ENCODE data around the gene ABCF1.

The ABCF1 gene

DNA sequence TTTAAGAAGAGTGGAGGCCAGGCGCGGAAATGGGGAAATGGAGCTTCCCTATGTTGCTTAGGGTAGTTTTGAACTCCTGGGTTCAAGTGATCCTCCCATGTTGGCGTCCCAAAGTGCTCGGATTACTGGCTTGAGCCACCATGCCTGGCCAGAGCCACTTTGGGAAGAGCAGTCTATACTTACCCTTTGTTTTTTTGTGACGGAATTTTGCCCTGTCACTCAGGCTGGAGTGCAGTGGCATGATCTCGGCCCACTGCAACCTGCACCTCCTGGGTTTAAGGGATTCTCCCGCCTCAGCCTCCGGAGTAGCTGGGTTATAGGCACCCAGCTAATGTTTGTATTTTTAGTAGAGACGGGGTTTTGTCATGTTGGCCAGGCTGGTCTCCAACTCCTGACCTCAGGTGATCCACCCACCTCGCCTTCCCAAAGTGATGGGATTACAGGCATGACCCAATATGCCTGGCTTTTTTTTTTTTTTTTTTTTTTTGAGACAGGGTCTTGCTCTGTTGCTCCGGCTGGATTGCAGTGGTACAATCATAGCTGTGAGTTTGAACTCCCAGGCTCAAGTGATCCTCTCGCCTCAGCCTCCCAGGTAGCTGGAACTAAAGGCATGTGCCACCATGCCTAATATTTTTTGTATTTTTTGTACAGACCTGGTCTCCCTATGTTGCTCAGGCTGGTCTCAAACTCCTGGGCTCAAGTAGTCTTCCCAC lies 27.8 kb downstream of the ABCF1 start:
- ATAC-seq (ENCODE audit: insufficient read depth, low read depth) (no peak), DNase-seq (no peak)
- TF ChIP-seq, protein P1, sequence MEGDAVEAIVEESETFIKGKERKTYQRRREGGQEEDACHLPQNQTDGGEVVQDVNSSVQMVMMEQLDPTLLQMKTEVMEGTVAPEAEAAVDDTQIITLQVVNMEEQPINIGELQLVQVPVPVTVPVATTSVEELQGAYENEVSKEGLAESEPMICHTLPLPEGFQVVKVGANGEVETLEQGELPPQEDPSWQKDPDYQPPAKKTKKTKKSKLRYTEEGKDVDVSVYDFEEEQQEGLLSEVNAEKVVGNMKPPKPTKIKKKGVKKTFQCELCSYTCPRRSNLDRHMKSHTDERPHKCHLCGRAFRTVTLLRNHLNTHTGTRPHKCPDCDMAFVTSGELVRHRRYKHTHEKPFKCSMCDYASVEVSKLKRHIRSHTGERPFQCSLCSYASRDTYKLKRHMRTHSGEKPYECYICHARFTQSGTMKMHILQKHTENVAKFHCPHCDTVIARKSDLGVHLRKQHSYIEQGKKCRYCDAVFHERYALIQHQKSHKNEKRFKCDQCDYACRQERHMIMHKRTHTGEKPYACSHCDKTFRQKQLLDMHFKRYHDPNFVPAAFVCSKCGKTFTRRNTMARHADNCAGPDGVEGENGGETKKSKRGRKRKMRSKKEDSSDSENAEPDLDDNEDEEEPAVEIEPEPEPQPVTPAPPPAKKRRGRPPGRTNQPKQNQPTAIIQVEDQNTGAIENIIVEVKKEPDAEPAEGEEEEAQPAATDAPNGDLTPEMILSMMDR (IDR thresholded peaks at IDR 0.05; ENCODE audit: borderline replicate concordance, extremely low read depth, low read length, poor library complexity, severe bottlenecking), result no peak
- no peak for TF ChIP-seq EZH2 (IDR thresholded peaks at IDR 0.05; ENCODE audit: borderline replicate concordance, low read depth, low read length, severe bottlenecking)
- Histone ChIP-seq H3K79me2 (ENCODE audit: insufficient read depth, low read length) (no peaks in the 10 kb centered on the region), H3K4me2 (ENCODE audit: insufficient read depth, low read length) (no peak overlapping the region), H3K27me3 (ENCODE audit: insufficient read depth, low read length, poor library complexity) (no peaks in the 10 kb centered on the region), H3K36me3 (ENCODE audit: insufficient read depth, low read length) (peaks cover 55% of the 10 kb centered on the region), H2AFZ (ENCODE audit: low read depth, low read length) (no peak overlapping the region), H3K27ac (ENCODE audit: low read length) (no peak overlapping the region), H4K20me1 (ENCODE audit: insufficient read depth, low read length) (peaks cover 38% of the 10 kb centered on the region), H3K9me3 (ENCODE audit: insufficient read depth, low read length, severe bottlenecking) (no peaks in the 10 kb centered on the region), H3K4me3 (ENCODE audit: low read depth in 1 of 2, low read length in 2 of 2) (no peak overlapping the region), H3K4me1 (ENCODE audit: insufficient read depth, low read length) (no peaks in the 10 kb centered on the region), H3K9ac (ENCODE audit: low read depth, low read length) (no peak overlapping the region)

DNA sequence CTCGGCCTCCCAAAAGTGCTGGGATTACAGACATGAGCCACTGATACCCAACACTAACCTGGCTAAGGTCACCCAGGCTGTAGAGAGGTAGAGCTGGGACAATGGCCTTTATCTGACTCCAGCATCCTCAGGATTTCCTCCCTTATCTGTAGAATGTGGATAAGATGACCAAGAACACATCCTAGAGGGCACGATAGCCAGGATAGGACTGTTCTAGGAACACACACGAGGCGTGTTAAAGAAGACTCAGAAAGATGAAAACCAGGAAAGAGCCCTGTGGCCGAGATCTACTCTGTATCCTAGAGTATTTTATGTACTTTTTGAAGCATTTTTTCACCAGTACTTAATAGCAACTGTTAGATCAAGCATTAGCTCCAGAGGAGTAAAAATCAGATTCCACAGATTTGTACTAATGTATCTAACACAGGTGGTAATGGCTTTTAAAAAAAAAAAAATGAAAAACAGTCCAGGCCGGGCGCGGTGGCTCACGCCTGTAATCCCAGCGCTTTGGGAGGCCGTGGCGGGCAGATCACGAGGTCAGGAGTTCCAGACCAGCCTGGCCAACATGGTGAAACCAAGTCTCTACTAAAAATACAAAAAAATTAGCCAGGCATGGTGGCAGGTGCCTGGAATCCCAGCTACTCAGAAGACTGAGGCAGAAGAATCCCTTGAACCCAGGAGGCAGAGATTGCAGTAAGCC lies 28.5 kb downstream of the ABCF1 start:
- Histone ChIP-seq H3K27ac (ENCODE audit: low read length) (no peak overlapping the region), H3K4me2 (ENCODE audit: insufficient read depth, low read length) (no peak overlapping the region), H3K9ac (ENCODE audit: low read depth, low read length) (no peak overlapping the region), H3K4me3 (ENCODE audit: low read depth in 1 of 2, low read length in 2 of 2) (no peak overlapping the region), H4K20me1 (ENCODE audit: insufficient read depth, low read length) (peaks cover 37% of the 10 kb centered on the region), H2AFZ (ENCODE audit: low read depth, low read length) (no peak overlapping the region), H3K27me3 (ENCODE audit: insufficient read depth, low read length, poor library complexity) (no peaks in the 10 kb centered on the region), H3K9me3 (ENCODE audit: insufficient read depth, low read length, severe bottlenecking) (no peaks in the 10 kb centered on the region), H3K36me3 (ENCODE audit: insufficient read depth, low read length) (peaks cover 55% of the 10 kb centered on the region), H3K79me2 (ENCODE audit: insufficient read depth, low read length) (no peaks in the 10 kb centered on the region), H3K4me1 (ENCODE audit: insufficient read depth, low read length) (no peaks in the 10 kb centered on the region)
- DNase-seq (no peak), ATAC-seq (ENCODE audit: insufficient read depth, low read depth) (no peak)
- TF ChIP-seq, protein P1 (IDR thresholded peaks at IDR 0.05; ENCODE audit: borderline replicate concordance, extremely low read depth, low read length, poor library complexity, severe bottlenecking), result no peak
- TF ChIP-seq EZH2 (IDR thresholded peaks at IDR 0.05; ENCODE audit: borderline replicate concordance, low read depth, low read length, severe bottlenecking), result no peak

DNA sequence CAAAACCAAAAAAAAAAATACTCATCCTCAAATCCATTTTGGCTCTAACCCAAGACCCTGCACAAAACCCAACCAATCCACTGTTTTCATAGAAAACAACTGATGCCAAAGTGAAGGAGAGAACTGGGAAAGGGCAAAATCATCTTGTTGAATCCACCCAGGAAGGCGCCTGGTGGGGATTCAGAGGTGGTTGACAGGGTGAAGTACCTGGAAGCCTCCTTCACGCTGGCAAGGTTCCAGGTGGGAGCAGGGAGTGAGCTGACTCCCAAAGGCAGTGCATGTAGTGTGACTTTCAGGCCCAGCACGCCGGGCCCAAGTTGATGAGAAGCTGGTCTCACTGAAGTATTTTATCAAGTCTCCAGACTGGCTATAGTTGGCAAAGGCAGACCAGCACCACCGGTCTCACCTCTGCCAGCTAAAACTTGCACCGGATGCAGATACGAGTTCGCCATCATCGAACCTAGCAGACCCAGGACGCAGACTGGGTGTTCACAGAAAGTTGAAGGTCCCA lies 29.3 kb downstream of the ABCF1 start:
- DNase-seq, result no peak
- Histone ChIP-seq H3K9ac (ENCODE audit: low read depth, low read length) (no peak overlapping the region), H3K4me3 (ENCODE audit: low read depth in 1 of 2, low read length in 2 of 2) (no peak overlapping the region), H2AFZ (ENCODE audit: low read depth, low read length) (no peak overlapping the region), H3K27ac (ENCODE audit: low read length) (no peak overlapping the region), H3K4me2 (ENCODE audit: insufficient read depth, low read length) (no peak overlapping the region), H3K4me1 (ENCODE audit: insufficient read depth, low read length) (no peaks in the 10 kb centered on the region), H4K20me1 (ENCODE audit: insufficient read depth, low read length) (peaks cover 37% of the 10 kb centered on the region), H3K36me3 (ENCODE audit: insufficient read depth, low read length) (peaks cover 56% of the 10 kb centered on the region), H3K9me3 (ENCODE audit: insufficient read depth, low read length, severe bottlenecking) (no peaks in the 10 kb centered on the region), H3K79me2 (ENCODE audit: insufficient read depth, low read length) (no peaks in the 10 kb centered on the region), H3K27me3 (ENCODE audit: insufficient read depth, low read length, poor library complexity) (no peaks in the 10 kb centered on the region)
- no peak for ATAC-seq (ENCODE audit: insufficient read depth, low read depth)
- TF ChIP-seq EZH2 (IDR thresholded peaks at IDR 0.05; ENCODE audit: borderline replicate concordance, low read depth, low read length, severe bottlenecking), result no peak
- TF ChIP-seq, protein P1 (IDR thresholded peaks at IDR 0.05; ENCODE audit: borderline replicate concordance, extremely low read depth, low read length, poor library complexity, severe bottlenecking), result no peak

All from DND-41 (cell line).